HL-60/S4 treated with retinoic acid at 250 ng/mL for 4 days and 3 days (cell line): ENCODE measurements around the gene GABBR2.

Experiments used
- in situ Hi-C: fragments of 300-500 bp; cut with MboI; formaldehyde crosslinking; loops from 2 replicates; pipeline ENCODE4 v1.7.0; 2022; ENCODE audit warnings: low sequenced_read_pairs

Gene GABBR2

GRCh38 chr9:98380065-98380681 lies 328.6 kb downstream of the GABBR2 start:
- in situ Hi-C loops = no loop called here

- in situ Hi-C loops = no loop called here
These were observed 329.2 kb downstream of the GABBR2 start for GRCh38 chr9:98379572-98379971.

- in situ Hi-C loops = no loop called here
These were observed 329.9 kb downstream of the GABBR2 start for GRCh38 chr9:98378794-98379193.

- in situ Hi-C loops = no loop called here
These were observed 330.4 kb downstream of the GABBR2 start for GRCh38 chr9:98378206-98378780.

GRCh38 chr9:98375138-98375726 lies 333.5 kb downstream of the GABBR2 start:
- in situ Hi-C loops = no loop called here

- in situ Hi-C loops = no loop called here
These were observed 334.2 kb downstream of the GABBR2 start for GRCh38 chr9:98374385-98375051.

GRCh38 chr9:98373609-98374008 lies 335.1 kb downstream of the GABBR2 start:
- in situ Hi-C loops = no loop called here

GRCh38 chr9:98372077-98372836 lies 336.5 kb downstream of the GABBR2 start:
- in situ Hi-C loops = no loop called here

- in situ Hi-C loops = no loop called here
These were observed 337.8 kb downstream of the GABBR2 start for GRCh38 chr9:98370976-98371315.

- in situ Hi-C loops = no loop called here
These were observed 338.3 kb downstream of the GABBR2 start for GRCh38 chr9:98370300-98370975.

GRCh38 chr9:98369896-98370295 lies 338.8 kb downstream of the GABBR2 start:
- in situ Hi-C loops = no loop called here

- in situ Hi-C loops = no loop called here
These were observed 339.3 kb downstream of the GABBR2 start for GRCh38 chr9:98369471-98369870.

- in situ Hi-C loops = no loop called here
These were observed 339.7 kb downstream of the GABBR2 start for GRCh38 chr9:98369066-98369425.

- in situ Hi-C loops = no loop called here
These were observed 340.2 kb downstream of the GABBR2 start for GRCh38 chr9:98368366-98369065.

- in situ Hi-C loops = no loop called here
These were observed 340.8 kb downstream of the GABBR2 start for GRCh38 chr9:98367923-98368322.

GRCh38 chr9:98367371-98367900 lies 341.3 kb downstream of the GABBR2 start:
- in situ Hi-C loops = no loop called here

- in situ Hi-C loops = no loop called here
These were observed 343.0 kb downstream of the GABBR2 start for GRCh38 chr9:98365781-98366180.

- in situ Hi-C loops = no loop called here
These were observed 343.5 kb downstream of the GABBR2 start for GRCh38 chr9:98365227-98365669.

- in situ Hi-C loops = no loop called here
These were observed 344.6 kb downstream of the GABBR2 start for GRCh38 chr9:98364086-98364485.

GRCh38 chr9:98363644-98364043 lies 345.1 kb downstream of the GABBR2 start:
- in situ Hi-C loops = no loop called here
